ENCODE results near the gene TAF6L. TPM values are rescaled to one million over a fixed set of nuclear protein-coding genes. Genes with fewer than 3 reads are reported as not detected.

TAF6L gene
- total RNA-seq, 1 donor from 2014 or later, result 37.6 TPM

DNA sequence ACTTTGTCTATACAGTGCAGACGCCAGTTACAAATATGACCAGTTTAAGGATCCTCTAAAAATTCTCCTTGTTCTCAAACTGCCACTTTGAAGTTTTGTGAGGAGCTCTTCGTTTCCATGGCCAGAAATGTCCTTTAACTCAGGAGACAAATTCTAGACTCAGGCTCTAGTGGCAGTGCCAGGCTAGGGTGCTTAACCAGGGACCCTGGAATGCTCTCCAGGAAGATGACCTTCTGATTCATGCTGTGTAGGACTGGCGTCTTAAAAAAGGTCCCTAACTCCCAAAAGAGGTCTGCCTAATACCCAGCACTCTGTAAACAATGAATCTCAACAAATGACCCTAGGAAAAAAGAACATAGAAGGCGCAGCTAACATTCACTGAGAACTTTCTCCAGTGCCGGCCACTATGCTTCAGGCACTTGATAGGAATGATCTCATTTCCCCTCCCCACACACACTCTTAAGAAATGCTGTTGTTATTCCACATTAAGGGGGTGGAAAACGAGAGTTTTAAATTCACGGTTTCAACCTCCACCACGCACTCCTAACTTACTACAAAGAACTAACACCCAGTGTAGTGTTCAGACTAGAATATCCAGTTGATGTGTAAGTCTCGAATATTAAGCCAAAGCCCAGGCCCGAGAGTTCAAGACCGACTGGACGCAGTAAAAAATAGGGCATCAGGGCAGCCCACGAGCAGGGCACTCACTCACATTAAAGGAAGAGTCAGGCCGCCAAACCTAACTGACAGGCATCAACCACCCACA lies 33.3 kb downstream of the TAF6L start:
- TF ChIP-seq, protein P1, sequence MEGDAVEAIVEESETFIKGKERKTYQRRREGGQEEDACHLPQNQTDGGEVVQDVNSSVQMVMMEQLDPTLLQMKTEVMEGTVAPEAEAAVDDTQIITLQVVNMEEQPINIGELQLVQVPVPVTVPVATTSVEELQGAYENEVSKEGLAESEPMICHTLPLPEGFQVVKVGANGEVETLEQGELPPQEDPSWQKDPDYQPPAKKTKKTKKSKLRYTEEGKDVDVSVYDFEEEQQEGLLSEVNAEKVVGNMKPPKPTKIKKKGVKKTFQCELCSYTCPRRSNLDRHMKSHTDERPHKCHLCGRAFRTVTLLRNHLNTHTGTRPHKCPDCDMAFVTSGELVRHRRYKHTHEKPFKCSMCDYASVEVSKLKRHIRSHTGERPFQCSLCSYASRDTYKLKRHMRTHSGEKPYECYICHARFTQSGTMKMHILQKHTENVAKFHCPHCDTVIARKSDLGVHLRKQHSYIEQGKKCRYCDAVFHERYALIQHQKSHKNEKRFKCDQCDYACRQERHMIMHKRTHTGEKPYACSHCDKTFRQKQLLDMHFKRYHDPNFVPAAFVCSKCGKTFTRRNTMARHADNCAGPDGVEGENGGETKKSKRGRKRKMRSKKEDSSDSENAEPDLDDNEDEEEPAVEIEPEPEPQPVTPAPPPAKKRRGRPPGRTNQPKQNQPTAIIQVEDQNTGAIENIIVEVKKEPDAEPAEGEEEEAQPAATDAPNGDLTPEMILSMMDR (conservative IDR thresholded peaks at IDR 0.05), result no peak

DNA sequence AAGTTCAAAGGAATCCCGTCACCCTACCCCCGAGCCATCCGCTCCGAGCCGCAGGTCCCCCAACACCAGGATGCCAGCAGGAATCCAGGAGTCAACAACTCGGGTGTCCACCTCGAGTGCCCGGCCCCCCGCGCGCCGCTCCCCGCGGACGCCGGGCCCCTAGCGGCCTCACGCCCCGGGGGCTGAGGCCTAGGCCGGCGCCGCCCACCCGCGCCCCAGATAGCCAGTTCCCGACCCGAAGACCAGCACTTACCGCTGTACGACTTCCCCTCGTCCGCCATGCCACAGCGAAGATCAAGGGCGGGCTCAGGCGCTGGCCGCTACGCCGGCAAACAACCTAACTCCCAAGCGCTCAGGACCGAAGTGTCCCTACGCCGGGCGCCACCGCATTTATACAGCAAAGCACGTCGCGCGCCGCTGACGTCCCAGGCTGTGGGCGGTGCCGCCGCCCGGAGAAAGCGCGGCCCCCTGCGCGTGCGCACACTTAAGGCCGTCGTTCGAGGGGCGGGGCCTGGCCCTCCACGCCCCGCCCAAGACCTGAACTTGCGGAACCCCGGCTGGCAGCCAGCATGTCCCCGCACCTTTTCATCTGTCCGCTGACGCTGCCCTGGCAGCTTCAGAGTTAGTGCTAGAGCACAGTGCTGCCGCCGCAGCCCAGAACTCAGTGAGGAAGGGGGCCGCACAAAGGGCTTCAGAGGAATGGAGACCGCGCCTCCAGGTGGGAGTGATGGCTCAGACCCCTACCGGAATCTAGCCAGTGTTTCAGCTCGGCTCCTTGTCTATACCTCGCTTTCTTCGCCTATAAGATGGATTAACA lies 34.1 kb downstream of the TAF6L start, which contains the start of gene NXF1:
Gene NXF1, minus strand, starts transcription at position 365 of the 817 bp plus-strand sequence. Its CDS starts 84 bp downstream, at position 281.
- Mint-ChIP-seq H3K27me3 (no peaks in the 10 kb centered on the region), H3K4me1 (ENCODE audit: unreplicated experiment) (peaks cover 9% of the 10 kb centered on the region), H3K9me3 (no peaks in the 10 kb centered on the region), H3K4me3 (peak within 1 kb of the TSS; percentile 100), H3K36me3 (peaks cover 23% of the 10 kb centered on the region), H3K27ac (peak within 1 kb of the TSS; percentile 98)
- peak; percentile 98 for DNase-seq (ENCODE audit: extremely low spot score, unreplicated experiment)
- TF ChIP-seq, protein P1 (conservative IDR thresholded peaks at IDR 0.05), result peak; percentile 66

More for the DNA sequence above, 33.3 kb downstream of the TAF6L start:
- Mint-ChIP-seq H3K4me3 (peak overlapping the region; percentile 100), H3K9me3 (no peaks in the 10 kb centered on the region), H3K27ac (peak overlapping the region; percentile 98), H3K36me3 (peaks cover 28% of the 10 kb centered on the region), H3K27me3 (no peaks in the 10 kb centered on the region), H3K4me1 (ENCODE audit: unreplicated experiment) (peaks cover 9% of the 10 kb centered on the region)
- DNase-seq (ENCODE audit: extremely low spot score, unreplicated experiment), result no peak

DNA sequence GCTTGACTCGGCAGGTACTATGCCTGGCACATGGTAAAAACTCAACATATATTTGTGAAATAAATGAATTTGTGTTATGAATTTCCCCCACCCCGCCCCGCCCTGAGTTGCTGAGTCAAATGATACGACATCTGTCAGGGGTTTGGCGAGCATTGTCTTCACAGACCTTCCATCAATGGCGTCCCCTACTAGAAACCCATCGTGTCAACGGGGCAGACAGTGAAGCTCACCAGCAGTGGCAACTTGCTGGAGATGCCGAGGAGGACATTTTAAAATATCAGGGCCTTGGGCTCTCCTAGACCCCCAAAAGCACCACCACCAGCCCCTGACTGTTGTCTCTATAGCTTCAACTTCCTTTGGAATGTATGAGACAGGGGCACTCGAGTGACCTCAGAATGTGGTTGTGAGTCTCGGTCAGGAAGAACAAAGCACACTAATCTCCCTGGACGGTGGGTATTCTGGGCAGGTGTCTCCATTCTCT lies 34.8 kb downstream of the TAF6L start:
- peaks cover 10% of the 10 kb centered on the region for H3K4me1 Mint-ChIP-seq (ENCODE audit: unreplicated experiment)
- no peak for DNase-seq (ENCODE audit: extremely low spot score, unreplicated experiment)
- H3K9me3 Mint-ChIP-seq, result no peaks in the 10 kb centered on the region
- peak overlapping the region; percentile 100 for H3K4me3 Mint-ChIP-seq
- no peaks in the 10 kb centered on the region for H3K27me3 Mint-ChIP-seq
- peak overlapping the region; percentile 98 for H3K27ac Mint-ChIP-seq
- H3K36me3 Mint-ChIP-seq, result peaks cover 20% of the 10 kb centered on the region
- TF ChIP-seq, protein P1 (conservative IDR thresholded peaks at IDR 0.05), result peak; percentile 9

DNA sequence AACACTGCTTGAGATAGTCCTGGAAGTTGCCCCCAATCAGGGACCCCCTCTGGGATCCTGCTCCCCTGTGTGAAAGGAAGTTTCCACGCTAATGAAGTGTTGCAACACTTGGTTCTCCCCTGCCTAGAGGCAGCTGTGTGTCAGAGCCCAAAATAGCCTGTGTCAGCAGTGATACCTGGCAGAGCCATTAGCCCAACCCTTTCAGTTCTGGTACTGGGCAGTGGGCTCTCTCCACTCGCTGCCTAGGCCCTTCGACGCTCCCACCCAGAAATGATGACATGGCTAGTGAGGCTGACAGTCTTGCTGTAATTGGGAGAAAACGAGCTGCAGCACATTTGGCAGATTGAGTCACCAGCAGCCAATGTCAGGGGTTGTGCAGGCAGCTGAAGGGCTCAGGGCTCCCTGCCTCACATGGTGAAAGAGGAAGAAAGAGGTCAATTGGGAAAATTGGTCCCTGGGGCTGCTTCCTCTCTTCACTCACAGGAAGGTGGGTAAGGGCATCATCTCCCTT lies 35.5 kb downstream of the TAF6L start:
- no peaks in the 10 kb centered on the region for H3K9me3 Mint-ChIP-seq

GRCh38 chr11:62810748-62811147 lies 39.6 kb downstream of the TAF6L start:
- Mint-ChIP-seq H3K4me3 (no peak overlapping the region), H3K27me3 (no peaks in the 10 kb centered on the region), H3K36me3 (peaks cover 9% of the 10 kb centered on the region), H3K9me3 (no peaks in the 10 kb centered on the region), H3K27ac (no peak overlapping the region), H3K4me1 (ENCODE audit: unreplicated experiment) (peaks cover 3% of the 10 kb centered on the region)
- no peak for DNase-seq (ENCODE audit: extremely low spot score, unreplicated experiment)
- TF ChIP-seq, protein P1 (conservative IDR thresholded peaks at IDR 0.05), result no peak

More for the DNA sequence above, 35.5 kb downstream of the TAF6L start:
- peaks cover 12% of the 10 kb centered on the region for H3K4me1 Mint-ChIP-seq (ENCODE audit: unreplicated experiment)
- peak overlapping the region; percentile 100 for H3K4me3 Mint-ChIP-seq
- H3K27me3 Mint-ChIP-seq, result no peaks in the 10 kb centered on the region
- no peak for DNase-seq (ENCODE audit: extremely low spot score, unreplicated experiment)
- TF ChIP-seq, protein P1 (conservative IDR thresholded peaks at IDR 0.05), result no peak
- H3K27ac Mint-ChIP-seq, result peak overlapping the region; percentile 98
- peaks cover 13% of the 10 kb centered on the region for H3K36me3 Mint-ChIP-seq
